Neuron (in vitro differentiated cells): ENCODE measurements around the gene TMEM30B.

Experiments used
- H2AFZ ChIP-seq: one replicate; pipeline ENCODE4 v1.6.1; 2013; ENCODE audit warnings: low read depth, mild to moderate bottlenecking, inconsistent platforms, low read length, moderate library complexity
- H3K27me3 ChIP-seq: one replicate; pipeline ENCODE4 v1.6.1; 2013; ENCODE audit warnings: low read length; ENCODE audit not compliant: insufficient read depth
- H3K36me3 ChIP-seq: one replicate; pipeline ENCODE4 v1.6.1; 2013; ENCODE audit warnings: low read length; ENCODE audit not compliant: insufficient read depth
- H3K4me1 ChIP-seq: one replicate; pipeline ENCODE4 v1.6.1; 2013; ENCODE audit warnings: low read length; ENCODE audit not compliant: insufficient read depth
- H3K4me3 ChIP-seq: 2 replicates; pipeline ENCODE4 v1.5.1; 2013; ENCODE audit warnings: mild to moderate bottlenecking, low read length, moderate library complexity
- H3K9me3 ChIP-seq: one replicate; pipeline ENCODE4 v1.6.1; 2013; ENCODE audit warnings: low read length

TMEM30B gene, protein sequence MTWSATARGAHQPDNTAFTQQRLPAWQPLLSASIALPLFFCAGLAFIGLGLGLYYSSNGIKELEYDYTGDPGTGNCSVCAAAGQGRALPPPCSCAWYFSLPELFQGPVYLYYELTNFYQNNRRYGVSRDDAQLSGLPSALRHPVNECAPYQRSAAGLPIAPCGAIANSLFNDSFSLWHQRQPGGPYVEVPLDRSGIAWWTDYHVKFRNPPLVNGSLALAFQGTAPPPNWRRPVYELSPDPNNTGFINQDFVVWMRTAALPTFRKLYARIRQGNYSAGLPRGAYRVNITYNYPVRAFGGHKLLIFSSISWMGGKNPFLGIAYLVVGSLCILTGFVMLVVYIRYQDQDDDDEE

DNA sequence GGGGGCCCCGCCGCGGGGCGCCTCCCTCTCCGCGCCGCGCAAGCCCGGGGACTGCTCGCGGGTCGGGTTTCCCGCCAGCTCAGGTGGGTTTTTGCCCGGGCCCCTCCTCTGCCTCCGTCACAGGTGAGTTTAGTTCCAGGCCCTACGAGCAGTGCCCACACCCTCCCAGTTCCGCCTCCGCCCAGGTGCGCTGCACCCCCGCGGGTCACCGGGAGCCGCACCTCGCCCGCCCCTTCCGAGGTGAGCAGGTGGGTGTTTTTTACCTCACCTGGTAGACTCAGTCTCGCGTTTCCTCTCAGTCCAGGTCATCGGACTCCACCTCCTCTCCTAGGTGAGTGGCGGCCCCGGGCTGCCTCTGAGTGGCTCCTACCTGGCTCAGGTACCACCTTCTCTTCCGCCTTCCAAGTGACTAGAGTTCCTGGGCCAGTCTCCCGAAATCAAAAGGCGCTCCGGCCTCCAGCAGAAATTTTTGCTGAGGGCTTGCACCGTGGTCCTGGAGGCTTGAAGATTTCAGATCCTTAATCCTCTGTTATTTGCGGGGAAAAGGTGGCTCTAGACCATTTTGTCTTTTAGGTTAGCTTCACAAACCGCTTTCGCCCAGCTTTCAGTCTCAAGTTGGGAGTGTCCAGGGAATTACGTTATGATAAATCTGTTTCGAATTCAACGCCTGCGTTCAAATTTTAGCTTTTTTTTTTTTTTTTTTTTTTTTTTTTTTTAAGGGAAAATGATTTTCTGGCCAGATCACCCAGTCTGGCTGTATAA, at the start of gene TMEM30B:
Gene TMEM30B, minus strand, starts transcription at position 153 of the 762 bp plus-strand sequence. CDS start 191 bp downstream, outside the sequence.
- no peaks in the 10 kb centered on the region for H3K36me3 ChIP-seq
- H3K4me3 ChIP-seq = no peak within 1 kb of the TSS
- peaks cover 49% of the 10 kb centered on the region for H3K27me3 ChIP-seq
- peak within 1 kb of the TSS; percentile 32 for H2AFZ ChIP-seq
- peaks cover 10% of the 10 kb centered on the region for H3K9me3 ChIP-seq
- no peaks in the 10 kb centered on the region for H3K4me1 ChIP-seq

DNA sequence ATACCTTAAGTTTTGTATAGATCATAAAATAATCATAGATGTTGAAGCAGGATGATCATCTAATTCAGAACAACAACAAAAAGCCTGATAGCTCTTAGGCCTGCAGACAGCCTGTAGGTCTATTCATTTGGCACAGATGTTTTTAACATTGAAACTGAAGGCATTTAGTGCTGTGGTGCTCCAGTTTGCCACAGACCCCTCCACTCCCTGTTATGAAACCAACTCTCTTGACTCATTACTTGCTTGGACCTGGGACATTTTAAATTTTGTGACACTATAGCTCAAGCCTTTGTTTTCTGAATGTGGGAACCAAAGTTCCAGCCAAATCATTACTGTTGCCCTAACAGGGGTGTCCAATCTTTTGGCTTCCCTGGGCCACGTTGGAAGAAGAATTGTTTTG, 49.4 kb upstream of the TMEM30B start:
- Histone ChIP-seq H3K36me3 (no peaks in the 10 kb centered on the region), H3K4me3 (no peak overlapping the region), H3K9me3 (no peaks in the 10 kb centered on the region), H2AFZ (no peak overlapping the region), H3K27me3 (peaks cover 4% of the 10 kb centered on the region), H3K4me1 (no peaks in the 10 kb centered on the region)

DNA sequence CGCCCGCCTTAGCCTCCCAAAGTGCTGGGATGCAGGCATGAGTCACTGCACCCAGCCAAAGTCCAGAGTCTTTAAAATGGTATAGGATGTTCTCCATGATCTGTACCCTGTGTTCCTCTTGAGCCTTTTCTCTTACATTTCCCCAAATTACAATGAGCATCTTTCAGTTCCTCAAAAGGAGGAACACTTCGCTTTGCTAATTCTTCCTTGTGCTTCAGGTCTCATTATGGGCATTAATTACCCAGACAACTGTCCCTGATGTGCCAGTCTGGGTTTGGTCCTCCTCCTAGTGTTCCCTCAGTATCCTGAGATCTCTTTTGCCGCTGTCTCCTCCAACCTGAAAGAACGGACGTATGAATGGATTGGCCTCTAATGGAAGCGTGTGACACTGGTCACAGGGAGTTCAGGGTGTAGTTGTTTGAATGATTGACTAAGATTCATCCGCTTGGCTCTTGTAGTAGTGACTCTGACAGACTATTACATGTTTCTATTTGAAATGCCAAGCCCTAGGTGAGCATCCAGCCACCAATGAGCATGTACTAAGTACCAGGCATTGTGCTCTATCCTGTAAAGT, 48.4 kb upstream of the TMEM30B start:
- H3K36me3 ChIP-seq = no peaks in the 10 kb centered on the region

DNA sequence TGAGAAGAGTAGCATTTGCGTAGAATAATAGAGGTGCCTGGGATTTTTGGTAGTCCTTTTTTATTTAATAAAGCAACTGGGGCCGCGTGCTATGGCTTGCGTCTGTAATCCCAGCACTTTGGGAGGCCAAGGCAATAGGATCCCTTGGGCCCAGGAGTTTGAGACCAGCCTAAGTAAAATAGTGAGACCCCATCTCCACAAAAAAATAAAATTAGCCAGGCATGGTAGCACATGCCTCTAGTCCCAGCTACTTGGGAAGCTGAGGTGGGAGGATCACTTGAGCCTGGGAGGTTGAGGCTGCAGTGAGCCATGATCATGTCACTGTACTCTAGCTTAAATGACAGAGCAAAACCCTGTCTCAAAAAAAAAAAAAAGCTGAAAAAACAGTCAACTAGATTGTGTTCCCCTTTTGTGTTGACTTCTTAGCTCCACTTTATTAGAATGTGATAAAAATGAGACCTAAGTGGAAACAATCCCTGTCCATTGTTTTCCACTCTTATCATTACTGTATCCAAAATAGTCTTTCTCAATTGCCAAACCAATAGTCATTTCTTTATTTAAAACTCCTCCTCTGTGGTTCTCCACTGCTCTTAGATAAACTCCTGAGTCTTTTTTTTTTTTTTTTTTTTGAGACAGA, 47.6 kb upstream of the TMEM30B start:
- no peak overlapping the region for H2AFZ ChIP-seq
- H3K36me3 ChIP-seq = no peaks in the 10 kb centered on the region
- H3K27me3 ChIP-seq = peaks cover 7% of the 10 kb centered on the region
- no peaks in the 10 kb centered on the region for H3K9me3 ChIP-seq
- H3K4me3 ChIP-seq = no peak overlapping the region
- no peaks in the 10 kb centered on the region for H3K4me1 ChIP-seq

More for the DNA sequence above, 48.4 kb upstream of the TMEM30B start:
- H3K4me1 ChIP-seq = no peaks in the 10 kb centered on the region
- H3K9me3 ChIP-seq = no peaks in the 10 kb centered on the region
- H2AFZ ChIP-seq = no peak overlapping the region
- peaks cover 4% of the 10 kb centered on the region for H3K27me3 ChIP-seq
- H3K4me3 ChIP-seq = no peak overlapping the region

DNA sequence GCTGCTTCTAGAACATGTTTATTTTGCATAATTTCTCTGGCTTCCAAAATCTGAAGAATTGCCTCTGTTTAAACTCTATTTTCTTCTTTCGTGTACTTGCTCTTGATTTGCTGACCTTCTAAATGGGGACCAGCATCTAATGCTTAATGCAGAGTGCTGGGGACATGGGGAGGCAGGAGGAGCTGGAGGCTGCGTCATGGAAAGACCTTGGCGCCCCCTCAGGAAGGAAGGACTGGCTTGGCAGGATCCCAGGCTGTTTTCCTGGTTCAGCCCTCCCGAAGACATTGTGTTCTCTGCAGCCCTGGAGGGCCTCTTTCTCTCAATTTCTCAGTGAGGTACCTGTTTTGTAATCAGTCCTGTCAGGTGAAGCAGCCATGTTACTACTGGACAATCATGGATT, 45.7 kb upstream of the TMEM30B start:
- Histone ChIP-seq H3K4me3 (no peak overlapping the region), H2AFZ (no peak overlapping the region), H3K4me1 (no peaks in the 10 kb centered on the region), H3K9me3 (peaks cover 5% of the 10 kb centered on the region), H3K27me3 (peaks cover 21% of the 10 kb centered on the region), H3K36me3 (no peaks in the 10 kb centered on the region)

DNA sequence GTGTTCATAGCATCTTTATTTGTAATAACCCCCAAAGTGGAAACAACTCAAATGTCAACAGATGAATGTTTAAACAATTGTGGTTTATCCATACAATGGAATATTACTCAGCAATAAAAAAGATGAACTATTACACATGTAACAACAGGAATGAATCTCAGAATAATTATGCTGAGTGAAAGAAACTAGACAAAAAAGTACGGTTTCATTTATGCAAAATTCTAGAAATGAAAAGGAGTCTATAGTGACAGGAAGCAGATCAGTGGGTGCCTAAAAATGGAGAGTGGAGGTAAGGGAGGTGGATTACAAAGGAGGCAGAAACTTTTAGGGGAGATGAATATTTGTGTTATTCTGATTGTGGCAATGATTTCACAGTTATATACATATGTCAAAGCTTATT, 45.0 kb upstream of the TMEM30B start:
- Histone ChIP-seq H3K4me1 (no peaks in the 10 kb centered on the region), H3K27me3 (peaks cover 28% of the 10 kb centered on the region), H3K4me3 (no peak overlapping the region), H3K36me3 (no peaks in the 10 kb centered on the region), H2AFZ (no peak overlapping the region), H3K9me3 (peaks cover 5% of the 10 kb centered on the region)

DNA sequence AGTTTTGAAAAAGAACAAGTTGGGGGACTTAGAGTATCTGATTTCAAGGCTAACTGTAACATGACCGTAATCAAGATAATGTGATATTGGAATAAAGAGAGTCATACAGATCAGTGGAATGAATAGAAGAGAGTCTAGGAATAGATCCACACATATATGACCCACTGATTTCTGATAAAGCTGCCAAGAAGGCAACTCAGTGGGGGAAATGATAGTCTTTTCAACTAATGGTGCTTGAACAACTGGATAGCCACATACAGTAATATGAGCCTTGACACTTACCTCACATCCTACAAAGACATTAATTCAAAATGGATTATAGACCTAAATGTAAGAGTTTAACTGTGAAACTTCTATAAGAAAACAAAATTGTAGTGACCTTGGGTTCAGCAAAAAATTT, 44.0 kb upstream of the TMEM30B start:
- H3K4me1 ChIP-seq = no peaks in the 10 kb centered on the region
- no peaks in the 10 kb centered on the region for H3K36me3 ChIP-seq
- H2AFZ ChIP-seq = no peak overlapping the region
- H3K9me3 ChIP-seq = peaks cover 10% of the 10 kb centered on the region
- peaks cover 37% of the 10 kb centered on the region for H3K27me3 ChIP-seq
- no peak overlapping the region for H3K4me3 ChIP-seq

DNA sequence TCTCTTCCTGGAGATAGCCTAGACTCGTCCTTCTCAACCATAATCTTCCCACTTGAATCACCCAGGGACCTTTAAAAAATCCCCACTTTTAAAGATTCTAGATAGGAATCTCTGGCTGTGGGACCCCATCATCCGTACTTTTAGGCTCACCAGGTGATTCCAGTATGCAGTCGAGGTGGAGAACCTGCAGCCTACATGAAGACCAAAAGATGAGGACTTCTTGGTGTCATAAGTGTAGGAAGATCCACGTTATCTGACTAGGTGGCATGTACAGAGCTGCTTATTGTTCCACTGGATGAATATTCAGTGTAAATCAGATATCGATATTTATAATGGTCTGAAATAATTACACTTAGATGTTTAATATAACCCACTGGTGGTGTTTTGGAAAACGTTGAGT, 42.8 kb upstream of the TMEM30B start:
- no peak overlapping the region for H2AFZ ChIP-seq
- peaks cover 10% of the 10 kb centered on the region for H3K9me3 ChIP-seq
- no peak overlapping the region for H3K4me3 ChIP-seq
- H3K4me1 ChIP-seq = no peaks in the 10 kb centered on the region
- peaks cover 43% of the 10 kb centered on the region for H3K27me3 ChIP-seq
- no peaks in the 10 kb centered on the region for H3K36me3 ChIP-seq

DNA sequence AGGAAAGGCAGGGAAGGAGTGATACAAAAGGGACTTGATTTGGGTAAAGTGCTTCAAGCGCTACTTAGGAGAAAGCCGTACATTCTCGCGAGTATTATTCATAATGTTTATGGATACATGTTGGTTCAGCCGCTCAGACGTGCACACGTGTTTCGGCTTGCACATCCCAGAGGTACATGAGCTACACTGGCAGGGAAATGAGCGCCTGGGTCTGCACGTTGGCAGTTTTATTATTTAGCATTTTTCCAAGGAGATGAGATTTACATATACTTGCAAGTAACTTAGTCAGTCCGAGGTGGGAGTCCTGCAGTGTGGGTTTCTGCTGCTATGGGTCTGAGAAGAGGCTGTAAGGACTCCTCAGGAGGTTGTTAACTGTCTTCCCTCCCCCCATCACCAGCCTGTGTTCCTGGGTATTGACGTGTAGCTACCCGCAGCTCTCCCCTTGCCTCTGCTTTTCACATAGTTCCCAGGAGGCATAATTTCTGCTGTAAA, 41.7 kb upstream of the TMEM30B start:
- Histone ChIP-seq H2AFZ (no peak overlapping the region), H3K9me3 (peaks cover 10% of the 10 kb centered on the region), H3K4me1 (no peaks in the 10 kb centered on the region), H3K36me3 (no peaks in the 10 kb centered on the region), H3K27me3 (peaks cover 43% of the 10 kb centered on the region), H3K4me3 (no peak overlapping the region)

DNA sequence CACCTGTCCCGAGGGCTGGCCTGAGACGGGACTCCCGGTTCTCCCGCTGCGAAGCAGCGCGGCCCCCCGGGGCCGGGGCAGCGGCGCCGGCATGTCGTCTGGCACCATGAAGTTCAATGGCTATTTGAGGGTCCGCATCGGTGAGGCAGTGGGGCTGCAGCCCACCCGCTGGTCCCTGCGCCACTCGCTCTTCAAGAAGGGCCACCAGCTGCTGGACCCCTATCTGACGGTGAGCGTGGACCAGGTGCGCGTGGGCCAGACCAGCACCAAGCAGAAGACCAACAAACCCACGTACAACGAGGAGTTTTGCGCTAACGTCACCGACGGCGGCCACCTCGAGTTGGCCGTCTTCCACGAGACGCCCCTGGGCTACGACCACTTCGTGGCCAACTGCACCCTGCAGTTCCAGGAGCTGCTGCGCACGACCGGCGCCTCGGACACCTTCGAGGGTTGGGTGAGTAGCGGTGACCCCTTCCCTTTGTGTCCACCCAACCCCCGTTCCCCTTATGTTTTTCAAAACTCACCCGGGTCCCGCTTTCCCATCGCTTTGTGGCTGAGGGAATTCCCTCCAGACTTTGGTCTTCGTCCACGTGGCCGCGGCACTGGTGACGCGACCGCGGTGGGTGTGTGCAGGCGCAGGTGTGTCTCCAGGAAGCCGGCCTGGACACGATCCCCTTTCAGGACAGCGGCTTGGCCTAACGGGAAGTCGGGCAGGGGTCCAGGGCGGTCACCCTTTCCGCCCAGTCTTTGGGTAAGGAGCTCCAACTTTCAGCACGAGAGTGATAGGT, 41.1 kb upstream of the TMEM30B start:
- H3K9me3 ChIP-seq = peaks cover 10% of the 10 kb centered on the region
- H3K27me3 ChIP-seq = peaks cover 43% of the 10 kb centered on the region
- H3K4me3 ChIP-seq = no peak overlapping the region
- H2AFZ ChIP-seq = no peak overlapping the region
- no peaks in the 10 kb centered on the region for H3K4me1 ChIP-seq
- H3K36me3 ChIP-seq = no peaks in the 10 kb centered on the region

DNA sequence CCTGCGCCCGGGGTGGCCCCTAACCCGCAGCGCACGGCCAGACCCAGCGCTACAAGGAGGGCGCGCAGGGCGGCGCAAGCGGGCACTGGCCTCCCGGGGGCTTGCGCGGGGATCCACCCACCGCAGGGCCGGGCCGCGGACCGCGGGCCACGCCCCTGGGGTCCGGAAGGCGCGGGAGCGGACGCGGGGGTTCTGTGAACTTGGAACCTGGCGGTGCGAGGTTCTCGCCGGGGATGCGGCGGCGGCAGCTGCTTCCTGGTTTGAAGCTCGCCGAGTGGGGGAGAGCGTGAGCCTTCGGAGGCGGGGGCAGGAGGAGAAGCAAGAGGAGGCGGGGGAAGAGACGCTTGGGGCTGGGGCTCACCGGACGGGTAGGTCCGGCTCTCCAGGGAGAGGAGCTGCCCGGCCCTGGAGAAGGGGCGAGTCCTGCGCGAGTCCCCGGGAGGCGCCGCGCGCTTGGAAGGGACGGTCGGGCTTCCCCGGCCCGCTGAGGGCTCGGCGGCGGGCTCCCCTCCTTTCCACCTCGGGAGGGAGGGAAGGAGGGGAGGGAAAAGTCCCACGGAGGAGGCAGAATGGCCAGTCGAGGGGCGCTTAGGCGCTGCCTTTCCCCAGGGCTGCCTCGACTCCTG, 40.4 kb upstream of the TMEM30B start, which contains the start of gene PRKCH:
Gene PRKCH, plus strand, starts transcription at position 195 of the 626 bp plus-strand sequence. CDS start 523 bp downstream, outside the sequence.
- H3K9me3 ChIP-seq = peaks cover 10% of the 10 kb centered on the region
- H3K27me3 ChIP-seq = peaks cover 47% of the 10 kb centered on the region
- H3K4me1 ChIP-seq = no peaks in the 10 kb centered on the region
- no peak within 1 kb of the TSS for H3K4me3 ChIP-seq
- H3K36me3 ChIP-seq = no peaks in the 10 kb centered on the region
- no peak within 1 kb of the TSS for H2AFZ ChIP-seq
